ENCODE results near the gene R3HDM4.

R3HDM4 gene

DNA sequence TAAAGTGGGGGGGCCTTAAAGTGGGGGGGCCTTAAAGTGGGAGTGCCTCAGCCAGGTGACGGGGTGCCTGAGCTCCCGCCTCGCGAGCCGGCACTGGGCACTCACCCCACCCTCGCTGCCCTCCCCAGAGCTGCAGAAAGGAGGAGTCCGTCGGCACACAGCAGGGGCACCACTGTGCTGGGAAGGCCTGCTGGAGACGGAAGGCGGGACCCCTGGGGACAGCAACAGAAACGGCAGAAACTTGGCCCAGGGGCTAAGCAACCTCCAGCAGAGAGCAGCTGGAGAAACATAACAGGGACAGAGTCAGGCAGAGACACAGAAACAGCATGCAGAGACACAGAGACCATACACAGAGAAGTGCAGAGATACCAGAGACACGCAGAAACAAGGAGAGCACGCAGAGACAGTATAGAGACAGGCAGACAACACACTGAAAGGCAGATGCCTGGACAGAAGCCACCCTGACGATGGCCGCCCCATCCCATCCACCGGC lies 45.7 kb downstream of the R3HDM4 start:
- no peak overlapping the region for H3K4me3 ChIP-seq (ENCODE audit: low read depth, low read length)
- no peak for TF ChIP-seq CTCF (IDR thresholded peaks at IDR 0.05; ENCODE audit: control insufficient read depth, extremely low read depth, insufficient read depth)
- DNase-seq (ENCODE audit: low read depth): no peak

DNA sequence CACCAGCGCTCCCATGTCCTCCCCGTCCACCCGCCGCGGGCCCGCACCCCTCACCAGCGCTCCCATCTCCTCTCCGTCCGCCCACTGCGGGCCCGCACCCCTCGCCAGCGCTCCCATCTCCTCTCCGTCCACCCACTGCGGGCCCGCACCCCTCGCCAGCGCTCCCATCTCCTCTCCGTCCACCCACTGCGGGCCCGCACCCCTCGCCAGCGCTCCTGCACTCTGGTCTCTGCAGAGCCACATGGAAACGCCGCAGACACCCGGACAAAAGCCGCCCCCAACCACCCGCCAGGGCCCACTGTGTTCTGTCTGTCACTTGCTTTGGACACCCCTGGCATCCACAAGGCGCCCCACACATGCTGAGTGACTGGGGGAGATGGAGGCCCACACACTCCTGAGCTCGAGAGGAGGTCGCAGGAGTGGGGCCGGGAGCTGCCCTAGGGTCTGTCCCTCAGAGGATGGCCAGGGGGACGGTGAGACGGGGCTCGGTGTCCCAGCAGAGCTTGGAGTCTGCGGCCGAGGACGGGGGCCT lies 46.2 kb downstream of the R3HDM4 start:
- H3K4me3 ChIP-seq (ENCODE audit: low read depth, low read length): no peak overlapping the region
- no peak for DNase-seq (ENCODE audit: low read depth)
- TF ChIP-seq CTCF (IDR thresholded peaks at IDR 0.05; ENCODE audit: control insufficient read depth, extremely low read depth, insufficient read depth): no peak

GRCh38 chr19:863315-863620 lies 49.8 kb downstream of the R3HDM4 start:
- H3K4me3 ChIP-seq (ENCODE audit: low read depth, low read length): no peak overlapping the region
- no peak for TF ChIP-seq CTCF (IDR thresholded peaks at IDR 0.05; ENCODE audit: control insufficient read depth, extremely low read depth, insufficient read depth)
- no peak for DNase-seq (ENCODE audit: low read depth)

DNA sequence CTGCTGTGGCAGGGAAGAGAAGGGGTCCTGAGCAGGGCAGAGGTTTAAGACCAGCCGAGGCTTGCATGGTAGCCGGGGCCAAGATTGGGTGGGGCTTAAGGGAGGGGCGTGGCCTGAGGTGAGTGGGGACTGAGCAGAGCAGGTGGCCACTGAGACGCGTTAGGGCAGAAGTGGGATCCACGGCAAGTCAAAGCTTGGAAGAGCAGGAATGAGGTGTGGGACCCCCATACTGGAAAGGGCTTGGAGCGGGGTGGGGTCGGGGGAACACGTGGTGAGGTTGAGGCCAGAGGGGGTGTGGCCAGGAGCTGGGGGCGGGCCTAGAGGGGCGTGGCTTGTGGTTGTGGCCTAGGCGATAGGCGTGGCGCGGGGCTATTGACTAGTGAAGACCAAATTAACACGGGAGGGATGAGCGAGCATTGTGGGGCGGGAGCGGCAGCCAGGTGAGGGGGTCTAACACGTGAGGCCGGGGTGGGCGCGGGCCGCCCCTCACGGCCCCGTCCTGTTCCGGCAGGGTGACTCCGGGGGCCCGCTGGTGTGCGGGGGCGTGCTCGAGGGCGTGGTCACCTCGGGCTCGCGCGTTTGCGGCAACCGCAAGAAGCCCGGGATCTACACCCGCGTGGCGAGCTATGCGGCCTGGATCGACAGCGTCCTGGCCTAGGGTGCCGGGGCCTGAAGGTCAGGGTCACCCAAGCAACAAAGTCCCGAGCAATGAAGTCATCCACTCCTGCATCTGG lies 50.3 kb downstream of the R3HDM4 start:
- DNase-seq (ENCODE audit: low read depth): no peak

GRCh38 chr19:861756-862580 lies 51.1 kb downstream of the R3HDM4 start:
- DNase-seq (ENCODE audit: low read depth): no peak
- no peak for TF ChIP-seq CTCF (IDR thresholded peaks at IDR 0.05; ENCODE audit: control insufficient read depth, extremely low read depth, insufficient read depth)
- H3K4me3 ChIP-seq (ENCODE audit: low read depth, low read length): no peak overlapping the region

More for the DNA sequence above, 50.3 kb downstream of the R3HDM4 start:
- TF ChIP-seq CTCF (IDR thresholded peaks at IDR 0.05; ENCODE audit: control insufficient read depth, extremely low read depth, insufficient read depth): no peak
- H3K4me3 ChIP-seq (ENCODE audit: low read depth, low read length): no peak overlapping the region

DNA sequence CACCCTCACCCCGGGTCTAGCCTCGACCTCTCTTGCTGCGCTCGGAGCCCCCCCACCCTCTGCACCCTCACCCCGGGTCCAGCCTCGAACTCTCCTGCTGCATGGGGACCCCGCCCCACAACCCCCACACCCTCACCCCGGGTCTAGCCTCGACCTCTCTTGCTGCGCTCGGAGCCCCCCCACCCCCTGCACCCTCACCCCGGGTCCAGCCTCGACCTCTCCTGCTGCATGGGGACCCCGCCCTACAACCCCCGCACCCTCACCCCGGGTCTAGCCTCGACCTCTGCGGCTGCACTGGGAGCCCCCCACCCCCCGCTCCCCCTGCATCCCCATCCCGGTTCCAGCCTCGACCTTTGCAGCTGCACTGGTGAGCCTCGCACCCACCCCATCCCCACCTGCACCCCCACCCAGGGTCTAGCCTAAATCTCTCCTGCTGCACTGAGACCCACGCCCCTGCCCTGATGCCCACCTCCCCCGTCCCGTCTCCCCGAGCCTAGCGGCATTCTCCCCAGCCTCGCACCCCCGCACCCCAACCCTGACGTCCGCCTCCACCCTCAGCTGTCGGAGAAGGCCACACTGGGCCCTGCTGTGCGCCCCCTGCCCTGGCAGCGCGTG lies 51.8 kb downstream of the R3HDM4 start:
- peak overlapping the region; percentile 54 for H3K4me3 ChIP-seq (ENCODE audit: low read depth, low read length)
- no peak for DNase-seq (ENCODE audit: low read depth)
- TF ChIP-seq CTCF (IDR thresholded peaks at IDR 0.05; ENCODE audit: control insufficient read depth, extremely low read depth, insufficient read depth): no peak
